ENCODE data around the gene IGFBP3.

The IGFBP3 gene

DNA sequence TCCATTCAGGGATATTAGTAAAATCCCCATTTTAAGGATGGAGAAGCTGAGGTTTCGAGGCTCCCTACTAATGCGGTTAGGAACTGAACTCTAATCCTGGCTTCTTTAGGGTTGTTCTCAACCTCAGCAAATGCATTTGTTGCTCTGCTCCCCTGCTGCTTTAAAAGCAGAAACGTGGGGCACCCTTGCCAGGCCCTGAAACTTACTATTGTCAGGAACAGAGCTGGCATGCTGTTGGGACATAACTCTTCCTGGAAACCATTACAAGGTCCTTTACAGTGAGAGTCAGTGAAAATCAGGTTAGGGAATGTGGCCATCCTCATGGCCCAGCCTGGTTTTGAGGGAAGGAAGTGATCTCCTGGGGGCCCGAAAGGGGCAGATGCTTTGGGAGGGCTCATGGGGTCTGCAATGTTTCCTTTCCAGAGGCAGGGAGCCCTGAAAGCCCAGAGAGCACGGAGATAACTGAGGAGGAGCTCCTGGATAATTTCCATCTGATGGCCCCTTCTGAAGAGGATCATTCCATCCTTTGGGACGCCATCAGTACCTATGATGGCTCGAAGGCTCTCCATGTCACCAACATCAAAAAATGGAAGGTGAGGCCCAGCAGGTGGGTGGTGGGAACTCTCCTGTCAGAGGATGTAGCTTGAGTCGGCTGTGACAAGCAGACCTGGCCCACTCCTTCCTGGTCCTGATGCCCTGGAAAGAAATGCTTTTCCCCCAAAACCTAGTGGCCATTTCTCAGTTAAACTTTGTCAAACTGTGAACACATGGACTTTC is 30.8 kb downstream of the IGFBP3 start:
- DNase-seq (ENCODE audit: low read depth in 2 of 2) = no peak
- TF ChIP-seq, protein P1, sequence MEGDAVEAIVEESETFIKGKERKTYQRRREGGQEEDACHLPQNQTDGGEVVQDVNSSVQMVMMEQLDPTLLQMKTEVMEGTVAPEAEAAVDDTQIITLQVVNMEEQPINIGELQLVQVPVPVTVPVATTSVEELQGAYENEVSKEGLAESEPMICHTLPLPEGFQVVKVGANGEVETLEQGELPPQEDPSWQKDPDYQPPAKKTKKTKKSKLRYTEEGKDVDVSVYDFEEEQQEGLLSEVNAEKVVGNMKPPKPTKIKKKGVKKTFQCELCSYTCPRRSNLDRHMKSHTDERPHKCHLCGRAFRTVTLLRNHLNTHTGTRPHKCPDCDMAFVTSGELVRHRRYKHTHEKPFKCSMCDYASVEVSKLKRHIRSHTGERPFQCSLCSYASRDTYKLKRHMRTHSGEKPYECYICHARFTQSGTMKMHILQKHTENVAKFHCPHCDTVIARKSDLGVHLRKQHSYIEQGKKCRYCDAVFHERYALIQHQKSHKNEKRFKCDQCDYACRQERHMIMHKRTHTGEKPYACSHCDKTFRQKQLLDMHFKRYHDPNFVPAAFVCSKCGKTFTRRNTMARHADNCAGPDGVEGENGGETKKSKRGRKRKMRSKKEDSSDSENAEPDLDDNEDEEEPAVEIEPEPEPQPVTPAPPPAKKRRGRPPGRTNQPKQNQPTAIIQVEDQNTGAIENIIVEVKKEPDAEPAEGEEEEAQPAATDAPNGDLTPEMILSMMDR (IDR thresholded peaks at IDR 0.05; ENCODE audit: low read depth, low read length) = no peak

DNA sequence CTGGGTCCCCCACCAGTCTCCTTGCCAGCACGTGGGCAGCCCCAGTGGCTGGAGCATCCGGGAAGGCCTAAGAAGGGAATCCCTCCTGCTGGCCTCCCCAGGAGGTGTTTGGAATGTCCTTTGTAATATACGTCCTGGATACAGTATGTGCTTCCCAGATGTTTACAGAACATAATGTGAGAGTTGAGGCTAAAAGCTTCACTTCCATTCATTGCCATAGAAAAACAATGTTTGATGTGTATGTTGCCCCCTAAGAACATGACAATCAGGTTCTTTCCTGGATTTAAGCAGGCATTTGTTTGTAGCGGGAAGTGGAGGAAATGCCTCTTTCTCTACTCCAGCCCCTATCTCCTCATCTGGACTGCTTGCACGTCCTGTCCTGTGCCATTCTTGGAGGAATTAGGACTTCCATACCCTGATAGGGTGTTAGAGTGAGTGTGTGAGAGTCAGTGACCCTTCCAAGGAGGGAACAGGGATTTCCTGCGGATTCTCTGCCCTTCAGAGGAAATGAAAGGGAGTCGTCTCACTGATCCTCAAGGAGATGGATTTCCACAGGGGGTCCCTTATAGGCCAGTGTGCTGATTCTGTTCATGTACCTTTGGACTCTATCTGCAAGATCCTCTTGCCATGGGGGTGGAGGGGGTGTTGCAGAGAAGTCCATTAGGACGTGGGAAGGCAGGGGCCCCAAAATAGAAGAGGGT is 31.6 kb downstream of the IGFBP3 start:
- TF ChIP-seq, protein P1 (IDR thresholded peaks at IDR 0.05; ENCODE audit: low read depth, low read length) = no peak
- DNase-seq (ENCODE audit: low read depth in 2 of 2) = no peak
- H3K4me3 ChIP-seq (replicated peaks in 1 of 2; ENCODE audit: low read depth in 2 of 2, low read length in 2 of 2) = no peak overlapping the region

More for the DNA sequence above, 30.8 kb downstream of the IGFBP3 start:
- no peak overlapping the region for H3K4me3 ChIP-seq (replicated peaks in 1 of 2; ENCODE audit: low read depth in 2 of 2, low read length in 2 of 2)

DNA sequence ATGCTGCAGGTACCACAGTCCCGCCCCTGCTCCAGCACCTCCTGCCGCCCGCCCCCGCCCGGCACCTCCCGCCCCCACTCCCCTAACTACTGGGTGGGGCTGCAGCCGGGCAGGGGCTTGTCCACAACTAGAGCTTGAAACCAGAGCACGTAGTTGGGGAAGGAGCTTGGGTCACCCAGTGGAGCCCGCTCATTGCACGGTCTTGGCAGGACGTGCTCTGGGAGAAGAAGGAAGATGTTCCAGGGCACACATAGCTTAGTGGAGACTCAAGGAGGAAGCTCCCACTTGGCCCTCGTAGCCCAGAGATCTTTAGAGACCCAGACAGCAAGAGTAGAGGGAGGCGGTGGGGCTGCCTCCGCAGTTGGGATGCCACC is 32.1 kb downstream of the IGFBP3 start:
- DNase-seq (ENCODE audit: low read depth in 2 of 2) = no peak
- TF ChIP-seq, protein P1 (IDR thresholded peaks at IDR 0.05; ENCODE audit: low read depth, low read length) = no peak
- H3K4me3 ChIP-seq (replicated peaks in 1 of 2; ENCODE audit: low read depth in 2 of 2, low read length in 2 of 2) = peak overlapping the region in 1 of 2 donors; percentile 39

DNA sequence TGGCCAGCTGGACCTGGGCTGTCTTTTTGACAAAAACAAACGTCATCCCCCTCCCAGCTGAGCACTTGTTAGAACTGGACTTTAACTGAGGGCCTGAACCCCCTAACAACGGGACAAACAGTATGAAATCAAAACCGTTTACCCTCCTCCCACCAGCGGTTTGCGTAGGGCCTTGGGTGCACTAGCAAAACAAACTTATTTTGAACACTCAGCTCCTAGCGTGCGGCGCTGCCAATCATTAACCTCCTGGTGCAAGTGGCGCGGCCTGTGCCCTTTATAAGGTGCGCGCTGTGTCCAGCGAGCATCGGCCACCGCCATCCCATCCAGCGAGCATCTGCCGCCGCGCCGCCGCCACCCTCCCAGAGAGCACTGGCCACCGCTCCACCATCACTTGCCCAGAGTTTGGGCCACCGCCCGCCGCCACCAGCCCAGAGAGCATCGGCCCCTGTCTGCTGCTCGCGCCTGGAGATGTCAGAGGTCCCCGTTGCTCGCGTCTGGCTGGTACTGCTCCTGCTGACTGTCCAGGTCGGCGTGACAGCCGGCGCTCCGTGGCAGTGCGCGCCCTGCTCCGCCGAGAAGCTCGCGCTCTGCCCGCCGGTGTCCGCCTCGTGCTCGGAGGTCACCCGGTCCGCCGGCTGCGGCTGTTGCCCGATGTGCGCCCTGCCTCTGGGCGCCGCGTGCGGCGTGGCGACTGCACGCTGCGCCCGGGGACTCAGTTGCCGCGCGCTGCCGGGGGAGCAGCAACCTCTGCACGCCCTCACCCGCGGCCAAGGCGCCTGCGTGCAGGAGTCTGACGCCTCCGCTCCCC is 32.7 kb downstream of the IGFBP3 start, which contains the start of gene IGFBP1:
TSS of gene IGFBP1 (plus strand) at position 304 of the 808 bp plus-strand sequence. CDS start at position 469, 165 bp downstream.
- H3K4me3 ChIP-seq (replicated peaks in 1 of 2; ENCODE audit: low read depth in 2 of 2, low read length in 2 of 2) = peak within 1 kb of the TSS; percentile 32 to 39
- TF ChIP-seq, protein P1 (IDR thresholded peaks at IDR 0.05; ENCODE audit: low read depth, low read length) = no peak
- DNase-seq (ENCODE audit: low read depth in 2 of 2) = peak in 1 of 2 donors; percentile 38

DNA sequence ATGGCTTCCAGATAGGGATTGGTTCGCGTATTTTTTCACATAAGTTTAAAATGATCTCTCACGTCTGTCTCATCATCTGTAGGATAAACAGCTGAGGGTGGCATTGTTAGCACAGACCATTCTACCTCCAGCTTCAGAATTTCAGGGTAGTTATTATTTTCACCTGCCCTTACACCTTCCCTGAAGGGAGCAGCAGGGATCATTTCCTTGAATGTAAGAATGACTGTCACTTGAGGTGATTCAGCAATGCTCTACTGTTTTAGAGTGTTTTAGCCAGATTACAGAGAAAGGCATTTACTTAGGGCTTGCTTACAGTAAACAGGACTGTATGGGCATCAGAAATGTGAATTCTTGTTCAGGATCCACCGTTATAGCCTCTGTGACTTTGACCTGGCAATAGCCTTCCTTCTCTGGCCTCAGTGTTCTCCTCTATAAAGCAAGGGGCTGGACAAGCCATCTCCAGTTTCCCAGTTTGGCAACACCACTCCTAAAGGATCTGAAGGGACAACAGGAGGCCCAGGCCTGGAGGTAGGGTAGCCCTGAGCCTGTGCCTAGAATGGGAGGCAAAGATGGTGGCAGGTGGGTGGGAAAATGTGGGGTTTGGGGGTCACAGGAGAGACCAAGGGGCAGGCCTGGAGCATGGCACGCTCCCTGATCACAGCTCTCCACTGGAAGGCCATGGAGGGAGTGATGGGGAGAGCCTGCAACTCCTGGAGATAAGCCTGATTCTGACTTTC is 34.0 kb downstream of the IGFBP3 start:
- DNase-seq (ENCODE audit: low read depth in 2 of 2) = no peak
- no peak overlapping the region for H3K4me3 ChIP-seq (replicated peaks in 1 of 2; ENCODE audit: low read depth in 2 of 2, low read length in 2 of 2)
- TF ChIP-seq, protein P1 (IDR thresholded peaks at IDR 0.05; ENCODE audit: low read depth, low read length) = no peak
